HS-5 (cell line): Measurements from ENCODE around the gene ZFYVE9.
"Not testable (repeated sequence)": the region's sequence is repeated elsewhere in the genome, so short reads cannot be mapped to it uniquely, and the experiment has no call there.

Experiments
- DNase-seq: peaks from one replicate; pipeline ENCODE4 v3.0.0-alpha.2; 2012; ENCODE audit warnings: low read depth

ZFYVE9 gene

DNA sequence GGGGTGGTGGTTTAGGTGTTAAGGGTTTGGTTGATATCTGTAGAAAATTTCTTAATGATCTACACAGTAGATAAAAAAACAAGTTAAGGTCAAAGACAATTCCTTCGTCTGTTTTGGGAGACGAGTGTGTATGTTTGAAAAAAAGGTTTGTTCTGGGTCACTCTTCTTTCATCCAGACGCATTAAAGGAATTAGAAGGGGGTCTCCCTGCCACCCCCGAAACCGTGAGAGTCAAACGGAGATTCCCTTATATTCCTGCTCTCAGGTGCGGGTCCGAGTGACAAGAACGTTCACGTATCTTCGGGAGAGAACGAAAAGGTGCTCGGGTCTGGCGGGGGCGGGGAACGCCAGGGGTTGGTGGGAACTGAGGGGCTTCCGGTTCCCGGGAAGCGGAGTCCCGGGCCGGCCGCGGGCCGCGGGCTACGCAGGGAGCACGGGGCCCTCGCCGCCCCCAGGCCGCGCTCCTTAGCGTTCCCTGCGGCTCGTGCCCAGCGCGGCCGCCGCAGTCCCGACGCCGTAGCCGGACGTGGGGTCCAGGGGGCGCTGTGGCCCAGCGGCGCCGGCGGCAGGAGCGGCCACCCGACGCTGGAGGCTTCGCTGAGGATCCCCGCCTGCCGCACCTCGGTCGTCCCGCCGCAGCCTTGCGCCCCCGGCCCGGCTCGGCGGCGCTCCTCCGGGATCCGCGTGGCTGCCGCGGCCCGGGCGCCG lies at the start of gene ZFYVE9:
Gene ZFYVE9, plus strand, starts transcription at position 577 of the 707 bp plus-strand sequence. CDS start 91,118 bp downstream, outside the sequence.
- DNase-seq, result peak; percentile 13

GRCh38 chr1:52094300-52094699 lies 47.6 kb upstream of the ZFYVE9 start:
- DNase-seq, result not testable (repeated sequence)

DNA sequence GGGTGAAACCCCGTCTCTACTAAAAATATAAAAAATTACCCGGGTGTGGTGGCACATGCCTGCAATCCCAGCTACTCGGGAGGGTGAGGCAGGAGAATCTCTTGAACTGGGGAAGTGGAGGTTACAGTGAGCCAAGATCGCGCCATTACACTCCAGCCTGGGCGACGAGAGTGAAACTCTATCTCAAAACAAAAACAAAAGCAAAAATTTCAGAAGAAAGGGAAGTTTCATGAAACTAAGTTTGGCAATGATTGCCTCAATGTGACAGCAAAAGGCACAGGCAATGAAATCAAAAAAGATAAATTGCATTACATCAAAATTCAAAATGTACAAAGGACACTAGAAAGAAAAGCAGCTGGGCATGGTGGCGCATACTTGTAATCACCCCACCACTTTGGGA lies 45.7 kb upstream of the ZFYVE9 start:
- no peak for DNase-seq

DNA sequence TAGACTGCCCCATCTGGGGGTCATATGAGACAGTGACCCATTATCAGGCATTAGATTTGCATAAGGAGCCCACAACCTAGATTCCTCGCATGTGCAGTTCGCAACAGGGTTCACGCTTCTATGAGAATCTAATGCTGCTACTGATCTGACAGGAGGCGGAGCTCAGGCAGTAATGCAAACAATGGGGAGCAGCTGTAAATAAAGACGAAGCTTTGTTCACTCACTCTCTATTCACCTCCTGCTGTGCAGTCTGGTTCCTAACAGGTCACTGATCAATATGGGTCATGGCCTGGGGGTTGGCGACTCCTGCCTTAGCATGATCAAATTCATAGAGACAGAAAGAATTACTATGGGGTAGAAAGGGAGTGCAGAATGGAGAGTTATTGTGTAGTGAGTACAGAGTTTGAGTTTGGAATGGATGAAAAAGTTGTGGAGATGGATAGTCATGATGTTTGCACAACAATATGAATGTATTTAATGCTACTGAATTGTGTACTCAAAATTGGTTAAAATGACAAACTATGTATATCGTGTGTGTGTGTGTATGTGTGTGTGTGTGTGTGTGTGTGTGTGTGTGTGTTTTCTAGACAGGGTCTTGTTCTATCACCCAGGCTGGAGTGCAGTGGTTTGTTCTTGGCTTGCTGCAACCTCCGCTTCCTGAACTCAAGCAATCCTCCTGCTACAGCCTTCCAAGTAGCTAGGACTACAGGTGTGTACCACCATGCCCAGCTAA lies 43.6 kb upstream of the ZFYVE9 start:
- no peak for DNase-seq

DNA sequence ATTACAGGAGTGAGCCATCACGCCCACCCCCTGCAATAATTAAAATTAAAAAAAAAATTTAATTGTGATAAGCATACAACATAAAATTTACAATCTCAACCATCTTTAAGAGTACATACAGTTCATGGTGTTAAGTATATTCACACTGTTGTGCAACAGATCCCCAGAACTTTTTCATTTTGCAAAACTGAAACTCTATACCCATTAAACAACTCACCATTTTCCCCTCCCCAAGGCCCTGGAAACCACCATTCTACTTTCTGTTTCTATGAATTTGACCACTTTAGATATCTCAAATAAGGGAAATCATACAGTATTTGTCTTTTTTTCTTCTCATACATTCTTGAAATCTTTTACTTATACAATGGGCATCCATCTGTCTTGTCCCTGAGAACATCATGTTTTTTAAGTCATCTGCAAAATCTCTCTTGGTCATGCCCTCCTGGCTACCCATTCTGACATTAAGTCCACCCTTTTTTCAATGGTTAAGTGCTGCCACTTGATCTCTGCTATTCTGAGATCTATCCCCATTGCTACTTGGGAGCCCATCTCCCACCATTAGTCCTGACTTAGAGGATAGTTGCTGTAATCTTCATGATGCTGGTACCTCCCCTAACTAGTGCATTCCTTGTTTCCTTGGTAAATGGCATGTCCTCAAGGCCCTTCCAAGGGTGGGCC lies 39.4 kb upstream of the ZFYVE9 start:
- no peak for DNase-seq

GRCh38 chr1:52111492-52111891 lies 30.4 kb upstream of the ZFYVE9 start:
- no peak for DNase-seq

- DNase-seq, result no peak
Observed at GRCh38 chr1:52112489-52112888, 29.4 kb upstream of the ZFYVE9 start.

DNA sequence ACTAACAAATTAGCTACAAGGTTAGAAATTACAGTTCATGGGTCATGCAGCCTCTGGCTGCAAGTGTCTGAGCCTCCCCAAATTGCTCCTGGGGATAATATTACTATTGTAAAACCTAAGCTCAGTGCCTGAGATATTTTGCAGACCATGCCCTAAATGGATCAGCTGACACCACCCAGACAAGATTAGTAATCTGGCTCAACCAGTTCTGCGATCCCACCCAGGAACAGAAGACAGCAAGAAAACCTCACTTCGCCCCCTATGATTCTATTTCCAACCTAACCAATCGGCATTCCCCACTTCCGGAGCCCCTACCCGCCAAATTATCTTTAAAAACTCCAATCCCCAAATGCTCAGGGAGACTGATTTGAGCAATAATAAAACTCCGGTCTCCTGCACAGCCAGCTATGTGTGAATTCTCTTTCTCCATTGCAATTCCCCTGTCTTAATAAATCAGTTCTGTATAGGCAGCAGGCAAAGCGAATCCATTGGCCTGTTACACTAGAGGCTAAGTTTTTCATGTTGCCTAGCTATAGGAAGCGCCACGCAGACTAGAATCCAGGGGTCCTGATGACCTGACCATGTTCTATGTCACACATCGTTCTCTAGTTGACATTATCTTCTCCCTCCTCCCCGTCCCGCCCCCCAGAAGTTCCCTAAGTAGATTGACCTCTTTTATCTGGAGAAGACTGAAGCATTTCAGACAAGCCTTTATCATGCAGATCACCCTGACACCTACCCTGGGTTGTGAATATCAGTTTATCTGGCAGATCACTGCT lies 22.4 kb upstream of the ZFYVE9 start:
- no peak for DNase-seq

- DNase-seq, result no peak
Observed at GRCh38 chr1:52122384-52122783, 19.5 kb upstream of the ZFYVE9 start.

DNA sequence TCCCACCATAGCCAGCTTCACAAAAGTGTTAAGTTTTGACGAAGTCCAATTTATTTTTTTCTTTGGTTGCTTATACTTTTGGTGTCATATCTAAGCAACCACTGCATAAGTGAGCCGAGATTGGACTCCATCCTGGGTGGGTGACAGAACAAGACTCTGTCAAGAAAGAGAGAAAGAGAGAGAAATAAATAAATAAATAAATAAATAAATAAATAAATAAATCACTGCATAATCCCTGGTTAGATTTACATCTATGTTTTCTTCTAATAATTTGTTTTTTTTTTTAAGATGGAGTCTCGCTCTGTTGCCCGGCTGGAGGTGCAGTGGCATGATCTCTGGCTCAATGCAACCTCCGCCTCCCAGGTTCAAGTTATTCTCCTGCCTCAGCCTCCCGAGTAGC lies 18.3 kb upstream of the ZFYVE9 start:
- DNase-seq, result no peak

- DNase-seq, result no peak
Observed at GRCh38 chr1:52125736-52126359, 16.0 kb upstream of the ZFYVE9 start.

GRCh38 chr1:52127181-52128180 lies 14.4 kb upstream of the ZFYVE9 start:
- DNase-seq, result peak; percentile 23

DNA sequence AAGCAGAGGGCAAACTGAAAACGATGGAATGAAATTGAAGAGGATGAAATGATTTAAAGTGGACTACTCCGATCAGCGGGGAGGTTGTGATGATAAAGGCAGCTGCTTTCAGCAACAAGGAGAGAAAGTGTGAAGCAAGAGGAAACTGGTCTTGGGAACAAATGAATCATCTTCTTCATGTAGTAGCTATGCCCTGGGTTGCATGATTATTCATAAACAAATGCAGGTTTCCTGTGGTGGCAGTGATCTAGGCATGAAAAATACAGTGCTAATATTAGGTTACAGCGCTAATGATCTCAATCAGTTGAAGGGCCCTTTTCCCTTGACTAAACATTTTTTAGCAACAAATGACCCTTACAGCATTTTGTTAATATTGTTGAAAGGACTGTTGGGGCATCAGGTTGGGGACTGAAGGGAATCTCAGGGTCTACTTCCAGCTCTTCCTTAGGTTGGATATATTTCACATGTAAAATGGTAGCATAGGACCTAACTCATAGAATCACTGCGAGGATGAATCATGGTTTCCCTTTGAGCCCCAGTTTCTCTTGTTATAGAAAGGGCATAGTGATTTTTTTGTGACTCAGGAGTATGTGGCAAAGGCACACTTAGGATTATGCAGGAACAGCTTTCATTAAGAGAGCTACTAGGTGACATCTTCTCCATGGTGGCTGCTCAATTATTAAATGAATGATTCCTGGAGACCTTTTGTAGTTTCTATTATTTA lies 1.9 kb upstream of the ZFYVE9 start:
- peak; percentile 75 for DNase-seq

DNA sequence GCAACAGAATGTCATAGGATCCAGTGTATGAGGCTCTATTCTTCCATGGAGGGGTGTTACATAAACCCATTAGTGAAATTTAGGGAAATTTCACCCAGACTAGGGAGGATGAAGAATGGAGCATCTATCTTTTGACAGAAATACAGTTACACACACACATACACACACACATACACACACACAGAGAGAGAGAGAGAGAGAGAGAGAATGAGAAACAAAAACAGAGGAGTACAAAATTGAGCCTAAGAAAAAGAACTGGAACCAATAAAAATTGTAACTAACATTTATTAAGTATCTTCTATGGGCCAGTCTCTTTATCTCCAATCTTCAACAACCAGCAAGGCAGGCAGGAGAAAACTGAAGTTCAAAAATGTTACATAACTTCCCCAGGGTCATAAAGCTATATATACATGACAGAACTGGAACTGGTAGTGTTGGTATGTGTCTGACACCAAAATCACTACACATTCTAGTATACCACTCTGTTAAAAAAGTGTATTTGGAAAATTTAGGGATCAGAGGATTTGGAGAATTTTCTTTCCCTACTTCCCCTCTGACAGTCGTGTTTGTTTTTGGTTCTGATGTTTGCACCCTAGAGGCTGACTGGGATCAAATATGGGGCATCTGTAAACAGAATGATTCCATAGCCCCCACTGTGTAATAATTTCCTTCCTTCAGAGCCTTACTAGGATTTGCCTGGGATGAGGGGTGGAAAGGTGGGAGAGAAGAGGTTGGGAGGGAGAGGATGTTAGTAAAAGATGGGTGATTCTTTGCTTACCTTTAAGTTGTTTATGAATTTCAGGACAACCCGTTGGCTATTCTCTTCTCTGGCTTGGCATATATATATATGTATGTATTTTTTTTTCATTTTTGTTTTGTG lies 1.0 kb upstream of the ZFYVE9 start:
- no peak for DNase-seq

- peak; percentile 43 for DNase-seq
Observed at GRCh38 chr1:52142220-52143183, 613 bp downstream of the ZFYVE9 start.

- DNase-seq, result no peak
Observed at GRCh38 chr1:52145137-52145536, 3.2 kb downstream of the ZFYVE9 start.

DNA sequence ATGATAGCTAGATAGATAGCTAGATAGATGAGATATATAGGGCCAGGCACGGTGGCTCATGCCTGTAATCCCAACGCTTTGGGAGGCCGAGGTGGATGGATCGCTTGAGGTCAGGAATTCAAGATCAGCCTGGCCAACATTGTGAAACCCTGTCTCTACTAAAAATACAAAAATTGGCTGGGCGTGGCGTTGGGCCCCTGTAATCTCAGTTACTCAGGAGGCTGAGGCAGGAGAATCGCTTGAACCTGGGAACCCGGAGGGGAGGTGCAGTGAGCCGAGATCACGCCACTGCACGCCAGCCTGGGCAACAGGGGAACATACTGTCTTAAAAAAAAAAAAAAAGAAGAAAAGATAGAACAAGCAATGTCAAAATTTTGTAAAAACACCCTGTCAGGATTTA lies 8.6 kb downstream of the ZFYVE9 start:
- DNase-seq, result not testable (repeated sequence)

DNA sequence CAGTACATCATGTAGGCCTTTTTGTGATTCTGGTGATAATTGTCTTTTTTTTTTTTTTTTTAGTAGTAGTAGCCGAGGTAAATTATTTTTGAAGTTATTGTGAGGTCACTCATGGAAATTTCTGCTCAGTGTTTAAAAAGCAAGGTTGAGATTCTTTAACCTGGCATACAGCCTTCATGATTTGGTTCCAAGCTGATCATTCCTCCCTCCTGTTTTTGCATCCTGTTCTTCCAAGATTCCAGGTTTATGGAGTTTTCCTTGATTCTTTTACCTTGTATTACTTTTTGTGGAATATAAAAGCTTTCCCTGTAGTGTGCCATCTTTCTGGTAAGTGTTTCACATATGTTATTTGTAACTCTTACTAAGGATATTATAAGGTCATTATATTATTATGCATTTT lies 9.1 kb downstream of the ZFYVE9 start:
- no peak for DNase-seq
